ENCODE results near the gene ZFYVE21.

DNA sequence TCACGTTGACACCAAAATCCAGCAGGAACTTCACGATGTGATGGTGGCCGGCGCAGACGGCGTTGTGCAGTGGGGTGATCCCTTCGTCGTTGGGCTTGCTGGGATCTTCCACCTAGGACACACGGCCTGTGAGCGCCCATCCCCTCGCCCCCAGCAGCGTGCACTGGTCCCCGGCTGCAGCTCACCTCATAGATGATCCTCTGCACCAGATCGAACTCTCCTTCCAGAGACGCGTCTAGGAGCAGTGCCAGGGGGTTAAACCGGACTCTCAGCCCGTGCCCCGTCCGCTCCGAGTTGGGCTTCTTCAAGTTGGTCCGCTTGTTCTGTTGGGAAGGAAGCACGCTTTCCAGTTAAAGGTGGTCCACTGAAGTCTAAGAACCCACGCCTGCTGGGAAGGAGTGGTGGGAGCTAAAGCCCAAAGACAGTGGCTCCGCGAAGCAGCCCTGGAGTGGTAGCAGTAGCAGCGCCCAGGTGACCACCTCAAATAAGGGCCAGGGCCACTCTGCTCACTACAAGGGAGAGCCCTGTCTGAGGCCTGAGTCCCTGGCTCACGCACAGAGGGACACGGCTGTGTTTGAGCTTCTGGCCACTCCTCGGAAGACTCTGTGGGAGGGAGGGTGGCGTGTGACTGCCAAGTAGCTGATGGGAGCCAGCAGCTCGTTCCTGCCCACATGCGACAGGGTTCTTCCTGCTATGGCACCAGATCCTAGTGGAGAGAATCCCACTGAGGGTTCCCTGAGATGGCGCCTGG lies 23.3 kb downstream of the ZFYVE21 start:
- TF ChIP-seq, protein P1, sequence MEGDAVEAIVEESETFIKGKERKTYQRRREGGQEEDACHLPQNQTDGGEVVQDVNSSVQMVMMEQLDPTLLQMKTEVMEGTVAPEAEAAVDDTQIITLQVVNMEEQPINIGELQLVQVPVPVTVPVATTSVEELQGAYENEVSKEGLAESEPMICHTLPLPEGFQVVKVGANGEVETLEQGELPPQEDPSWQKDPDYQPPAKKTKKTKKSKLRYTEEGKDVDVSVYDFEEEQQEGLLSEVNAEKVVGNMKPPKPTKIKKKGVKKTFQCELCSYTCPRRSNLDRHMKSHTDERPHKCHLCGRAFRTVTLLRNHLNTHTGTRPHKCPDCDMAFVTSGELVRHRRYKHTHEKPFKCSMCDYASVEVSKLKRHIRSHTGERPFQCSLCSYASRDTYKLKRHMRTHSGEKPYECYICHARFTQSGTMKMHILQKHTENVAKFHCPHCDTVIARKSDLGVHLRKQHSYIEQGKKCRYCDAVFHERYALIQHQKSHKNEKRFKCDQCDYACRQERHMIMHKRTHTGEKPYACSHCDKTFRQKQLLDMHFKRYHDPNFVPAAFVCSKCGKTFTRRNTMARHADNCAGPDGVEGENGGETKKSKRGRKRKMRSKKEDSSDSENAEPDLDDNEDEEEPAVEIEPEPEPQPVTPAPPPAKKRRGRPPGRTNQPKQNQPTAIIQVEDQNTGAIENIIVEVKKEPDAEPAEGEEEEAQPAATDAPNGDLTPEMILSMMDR (conservative IDR thresholded peaks at IDR 0.05; ENCODE audit: low read length), result no peak
- no peak for TF ChIP-seq EZH2phosphoT487 (IDR thresholded peaks at IDR 0.05; ENCODE audit: borderline replicate concordance, low read depth, low read length)
